ENCODE data around the gene KRT73.

- no peak for TF ChIP-seq CTCF (IDR thresholded peaks at IDR 0.05; ENCODE audit: poor library complexity)
- TF ChIP-seq EZH2 (IDR thresholded peaks at IDR 0.05; ENCODE audit: borderline replicate concordance), result no peak
- no peak for TF ChIP-seq EZH2phosphoT487 (IDR thresholded peaks at IDR 0.05; ENCODE audit: low read depth, severe bottlenecking, unreplicated experiment)
These were observed 30.8 kb downstream of the KRT73 start for GRCh38 chr12:52587563-52587962.
